Gastrocnemius medialis (tissue), 4 donors: ENCODE data around the gene HOXA5. TPM values are rescaled to one million over a fixed set of nuclear protein-coding genes. Genes with fewer than 3 reads are reported as not detected.

Experiments
- ATAC-seq, 2 donors: fragments of 150-250 bp; one replicate each; pipeline ENCODE4 v1.9.1; 2016
- DNase-seq, 2 donors: peaks; one replicate each; pipeline ENCODE4 v3.0.0-alpha.2; 2019
- H3K27ac ChIP-seq, 4 donors: fragments of 200-600 bp; sonication (generic); 1 replicate in 1 of 4; 2 replicates in 3 of 4; pipeline ENCODE4 v1.5.1; 2016 to 2018; ENCODE audit warnings: mild to moderate bottlenecking in 2 of 4, moderate library complexity in 1 of 4
- H3K27me3 ChIP-seq, 3 donors: fragments of 200-600 bp; sonication (generic) in 2 of 3; 1 replicate in 1 of 3; 2 replicates in 2 of 3; pipeline versions ENCODE4 v1.5.1 to v1.6.0; 2016 to 2019; ENCODE audit warnings: mild to moderate bottlenecking in 1 of 3, moderate library complexity in 1 of 3
- H3K36me3 ChIP-seq, 2 donors: fragments of 200-600 bp; sonication (generic) in 1 of 2; one replicate each; pipeline ENCODE4 v1.5.1; 2017 to 2018
- H3K4me1 ChIP-seq, 2 donors: fragments of 200-600 bp; sonication (generic) in 1 of 2; one replicate each; pipeline ENCODE4 v1.5.1; 2016 to 2017; ENCODE audit warnings: mild to moderate bottlenecking in 2 of 2
- H3K4me3 ChIP-seq, 4 donors: fragments of 200-600 bp; sonication (generic) in 3 of 4; 1 replicate in 1 of 4; 2 replicates in 3 of 4; pipeline ENCODE4 v1.5.1; 2016 to 2019; ENCODE audit warnings: mild to moderate bottlenecking in 2 of 4
- H3K9me3 ChIP-seq, 3 donors: fragments of 200-600 bp; sonication (generic) in 2 of 3; 1 replicate in 1 of 3; 2 replicates in 2 of 3; pipeline ENCODE4 v1.5.1; 2016 to 2019
- POLR2A ChIP-seq, 2 donors: fragments of 450-650 bp; IDR thresholded peaks; one replicate each; pipeline ENCODE4 v1.6.1; 2017; ENCODE audit warnings: antibody characterized with exemption in 2 of 2, mild to moderate bottlenecking in 2 of 2, moderate library complexity in 2 of 2
- in situ Hi-C, 4 donors: fragments of 200-750 bp; cut with MboI; loops; one replicate each; pipeline versions ENCODE4 v1.15.0 to v1.8.0; 2017; ENCODE audit warnings: low sequenced_read_pairs in 4 of 4
- intact Hi-C: fragments of 100-400 bp; cut with DNase I; formaldehyde crosslinking; loops from one replicate; pipeline ENCODE4 v1.15.1; 2023; ENCODE audit warnings: low total_unique reads
- total RNA-seq, 4 donors: library from RNA; depleted of rRNA; stranded (reverse); fragments of >200 nt; gene quantifications; one replicate each; pipeline versions ENCODE4 v1.1.0 to v1.2.3, GENCODE V29; 2016
- TF ChIP-seq, protein P1 (sequence below), 5 experiments: fragments of 450-650 bp in 3 of 5; fragments of 200-600 bp in 2 of 5; sonication (generic) in 2 of 5; IDR thresholded peaks in 4 of 5; conservative IDR thresholded peaks in 1 of 5; 1 replicate in 4 of 5; 2 replicates in 1 of 5; pipeline ENCODE4 v1.5.1; 2016 to 2019; ENCODE audit warnings: antibody characterized with exemption in 5 of 5, mild to moderate bottlenecking in 3 of 5, moderate library complexity in 3 of 5

The HOXA5 gene
- total RNA-seq, 4 donors from 2014 or later = 2.7 to 7.1 (median 7.0) TPM

DNA sequence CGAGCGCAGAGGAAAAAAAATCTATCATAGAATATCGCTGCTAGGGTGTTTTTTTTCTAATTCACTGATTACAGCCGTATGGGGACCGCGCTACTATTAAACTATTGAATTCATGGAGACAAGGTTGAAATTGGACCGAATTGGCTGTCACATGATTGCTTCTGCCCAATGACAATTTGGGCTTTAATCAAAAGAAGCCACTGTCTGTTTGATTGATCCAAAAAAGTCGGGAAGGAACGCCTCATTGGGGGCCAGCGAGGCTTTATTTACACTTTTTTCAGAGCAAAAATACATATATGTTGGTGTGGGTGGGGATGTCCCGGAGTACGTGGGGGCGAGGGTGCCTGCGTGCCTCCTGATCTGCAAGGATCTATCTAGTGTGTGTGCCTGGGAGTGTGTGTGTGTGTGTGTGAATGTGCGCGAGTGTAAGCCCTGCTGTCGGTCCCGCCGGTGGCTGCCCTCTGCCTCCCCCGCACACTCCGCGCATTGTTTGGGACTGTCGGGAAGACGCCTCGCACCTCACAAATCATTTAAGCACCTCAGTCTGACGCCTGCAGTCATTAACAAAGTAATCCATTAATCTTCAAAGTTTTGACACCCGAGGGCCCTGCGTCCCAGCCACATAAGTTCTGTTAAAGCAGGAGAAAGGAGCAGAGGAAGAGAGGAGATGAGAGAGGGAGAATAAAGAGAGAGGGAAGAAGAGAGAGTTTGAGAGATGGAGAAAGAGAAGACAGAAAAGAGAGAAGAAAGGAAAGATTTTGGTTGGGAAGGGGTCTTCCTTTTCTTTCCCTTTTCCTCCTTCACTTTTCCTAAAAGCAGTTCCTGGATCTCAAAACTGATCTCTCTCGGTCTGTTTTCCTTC is 40.7 kb downstream of the HOXA5 start, which contains the start of gene HOXA2:
Gene HOXA2, minus strand, starts transcription at position 103 of the 862 bp plus-strand sequence. CDS start 183 bp downstream, outside the sequence.
- Histone ChIP-seq H3K4me3 (peak within 1 kb of the TSS; percentile 10 to 49 (median 26)), H3K27ac (peak within 1 kb of the TSS; percentile 25 to 67 (median 58)), H3K36me3 (no peaks in the 10 kb centered on the region), H3K27me3 (no peaks in the 10 kb centered on the region), H3K4me1 (peaks cover 1 to 16% of the 10 kb centered on the region in 2 donors), H3K9me3 (no peaks in the 10 kb centered on the region)
- intact Hi-C loops = no loop called here
- no peak for ATAC-seq
- in situ Hi-C loops = no loop called here
- no peak for DNase-seq
- no peak for TF ChIP-seq POLR2A (IDR thresholded peaks at IDR 0.05)
- TF ChIP-seq, protein P1, sequence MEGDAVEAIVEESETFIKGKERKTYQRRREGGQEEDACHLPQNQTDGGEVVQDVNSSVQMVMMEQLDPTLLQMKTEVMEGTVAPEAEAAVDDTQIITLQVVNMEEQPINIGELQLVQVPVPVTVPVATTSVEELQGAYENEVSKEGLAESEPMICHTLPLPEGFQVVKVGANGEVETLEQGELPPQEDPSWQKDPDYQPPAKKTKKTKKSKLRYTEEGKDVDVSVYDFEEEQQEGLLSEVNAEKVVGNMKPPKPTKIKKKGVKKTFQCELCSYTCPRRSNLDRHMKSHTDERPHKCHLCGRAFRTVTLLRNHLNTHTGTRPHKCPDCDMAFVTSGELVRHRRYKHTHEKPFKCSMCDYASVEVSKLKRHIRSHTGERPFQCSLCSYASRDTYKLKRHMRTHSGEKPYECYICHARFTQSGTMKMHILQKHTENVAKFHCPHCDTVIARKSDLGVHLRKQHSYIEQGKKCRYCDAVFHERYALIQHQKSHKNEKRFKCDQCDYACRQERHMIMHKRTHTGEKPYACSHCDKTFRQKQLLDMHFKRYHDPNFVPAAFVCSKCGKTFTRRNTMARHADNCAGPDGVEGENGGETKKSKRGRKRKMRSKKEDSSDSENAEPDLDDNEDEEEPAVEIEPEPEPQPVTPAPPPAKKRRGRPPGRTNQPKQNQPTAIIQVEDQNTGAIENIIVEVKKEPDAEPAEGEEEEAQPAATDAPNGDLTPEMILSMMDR (IDR thresholded peaks at IDR 0.05 in 4 of 5, conservative IDR thresholded peaks at IDR 0.05 in 1 of 5) = no peak

DNA sequence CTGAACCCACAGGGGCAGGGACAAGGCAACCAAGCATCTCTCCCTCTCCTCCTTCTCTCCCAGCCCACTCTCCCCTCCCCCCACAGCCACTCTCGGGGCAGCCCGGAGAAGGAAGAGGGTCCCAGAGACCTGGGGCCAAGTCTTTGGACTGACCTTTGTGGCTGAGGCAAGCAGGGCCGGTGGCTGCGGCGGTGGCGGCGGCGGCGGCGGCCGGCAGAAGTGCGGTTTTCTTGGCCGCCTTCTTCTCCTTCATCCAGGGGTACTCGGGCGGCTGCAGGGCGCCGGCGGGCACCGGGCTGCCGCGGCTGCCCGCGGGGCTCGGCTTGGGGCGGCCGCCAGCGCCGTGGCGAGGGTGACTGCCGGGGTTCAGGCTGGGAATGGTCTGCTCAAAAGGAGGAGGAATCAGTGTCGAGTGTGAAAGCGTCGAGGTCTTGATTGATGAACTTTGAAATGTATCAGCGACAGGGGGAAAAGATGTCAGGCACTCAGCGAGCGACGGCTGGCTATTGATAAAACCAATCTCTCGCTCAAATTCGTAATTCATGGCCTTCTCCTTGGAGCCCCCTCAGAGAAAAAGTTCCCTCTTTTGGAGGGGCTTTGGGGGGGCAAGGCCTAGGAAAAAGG is 41.4 kb downstream of the HOXA5 start:
- Histone ChIP-seq H3K9me3 (no peaks in the 10 kb centered on the region), H3K4me1 (peaks cover 8 to 22% of the 10 kb centered on the region in 2 donors), H3K4me3 (peak overlapping the region in 2 of 4 donors; percentile 26 to 49), H3K27ac (peak overlapping the region in 2 of 4 donors; percentile 62 to 67), H3K27me3 (no peaks in the 10 kb centered on the region), H3K36me3 (no peaks in the 10 kb centered on the region)
- ATAC-seq (no peak), DNase-seq (no peak)
- in situ Hi-C loops = no loop called here
- intact Hi-C loops = no loop called here
- TF ChIP-seq, protein P1 (IDR thresholded peaks at IDR 0.05 in 4 of 5, conservative IDR thresholded peaks at IDR 0.05 in 1 of 5) = no peak
- no peak for TF ChIP-seq POLR2A (IDR thresholded peaks at IDR 0.05)

DNA sequence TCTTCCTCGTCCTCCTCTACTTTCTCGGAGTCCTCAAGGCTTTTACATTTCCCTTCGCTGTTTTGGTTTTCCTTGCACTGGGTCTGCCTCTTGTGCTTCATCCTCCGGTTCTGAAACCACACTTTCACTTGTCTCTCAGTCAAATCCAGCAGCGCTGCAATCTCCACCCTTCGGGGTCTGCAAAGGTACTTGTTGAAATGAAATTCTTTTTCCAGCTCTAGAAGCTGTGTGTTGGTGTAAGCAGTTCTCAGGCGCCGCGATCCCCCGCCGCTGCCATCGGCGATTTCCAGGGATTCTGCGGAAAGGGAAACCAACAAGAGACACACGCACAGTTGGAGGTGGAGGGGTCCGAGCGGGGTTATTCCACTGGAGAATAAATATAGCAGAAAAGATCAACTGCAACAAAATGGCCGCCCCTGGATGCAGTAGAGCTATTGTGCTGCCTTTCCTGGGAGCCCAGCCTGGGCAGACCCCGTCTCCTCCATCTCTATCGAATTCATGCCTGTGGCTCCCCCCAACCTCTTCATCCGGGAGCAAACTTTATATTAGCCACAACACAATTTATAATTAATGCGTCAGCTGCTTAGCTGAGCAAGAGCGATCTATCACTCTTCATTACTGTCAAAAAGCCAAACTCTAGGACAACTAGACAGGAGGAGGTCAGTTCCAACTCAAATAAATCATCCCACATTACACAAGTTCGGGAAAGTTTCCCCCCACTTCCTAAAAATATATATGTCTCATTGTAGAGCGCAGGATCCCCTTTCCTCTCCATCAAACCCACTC is 42.1 kb downstream of the HOXA5 start:
- Histone ChIP-seq H3K9me3 (no peaks in the 10 kb centered on the region), H3K27me3 (no peaks in the 10 kb centered on the region), H3K27ac (peak overlapping the region in 2 of 4 donors; percentile 62 to 67), H3K36me3 (no peaks in the 10 kb centered on the region), H3K4me1 (peaks cover 11 to 23% of the 10 kb centered on the region in 2 donors), H3K4me3 (peak overlapping the region in 2 of 4 donors; percentile 6 to 49)
- in situ Hi-C loops = no loop called here
- no peak for TF ChIP-seq POLR2A (IDR thresholded peaks at IDR 0.05)
- TF ChIP-seq, protein P1 (IDR thresholded peaks at IDR 0.05 in 4 of 5, conservative IDR thresholded peaks at IDR 0.05 in 1 of 5) = no peak
- ATAC-seq = no peak
- intact Hi-C loops = no loop called here
- no peak for DNase-seq

DNA sequence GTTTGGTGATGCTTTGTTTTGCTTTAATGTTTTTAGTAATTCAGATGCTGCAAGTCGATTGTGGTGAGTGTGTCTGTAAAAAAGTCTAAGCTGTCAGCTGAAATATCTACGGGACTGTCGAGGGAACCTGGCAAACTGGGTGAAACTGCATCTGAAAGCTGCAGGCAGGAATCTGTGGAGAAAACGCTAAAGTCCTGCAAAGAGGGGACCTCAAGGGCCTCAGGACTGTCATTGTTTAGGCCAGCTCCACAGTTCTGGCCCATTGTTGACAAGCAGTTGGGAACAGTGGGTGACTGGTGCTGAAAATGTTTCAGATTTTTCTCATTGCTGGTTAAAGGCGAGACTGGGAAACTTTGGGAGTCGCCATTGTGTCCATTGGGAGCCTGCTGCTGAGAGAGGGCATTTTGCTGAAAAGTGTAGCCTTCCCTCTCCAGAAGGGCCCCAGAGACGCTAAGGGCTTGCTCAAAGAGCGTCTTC is 42.7 kb downstream of the HOXA5 start:
- intact Hi-C loops = no loop called here

More for the DNA sequence above, 42.7 kb downstream of the HOXA5 start:
- in situ Hi-C loops = no loop called here
- Histone ChIP-seq H3K4me1 (peaks cover 11 to 21% of the 10 kb centered on the region in 2 donors), H3K36me3 (no peaks in the 10 kb centered on the region), H3K27ac (peak overlapping the region in 2 of 4 donors; percentile 62 to 67), H3K4me3 (peak overlapping the region in 1 of 4 donors; percentile 49), H3K9me3 (no peaks in the 10 kb centered on the region), H3K27me3 (no peaks in the 10 kb centered on the region)
- ATAC-seq = no peak
- no peak for DNase-seq
- TF ChIP-seq POLR2A (IDR thresholded peaks at IDR 0.05) = no peak
- TF ChIP-seq, protein P1 (IDR thresholded peaks at IDR 0.05 in 4 of 5, conservative IDR thresholded peaks at IDR 0.05 in 1 of 5) = no peak
